ENCODE results near the gene ESPN.

Gene ESPN

DNA sequence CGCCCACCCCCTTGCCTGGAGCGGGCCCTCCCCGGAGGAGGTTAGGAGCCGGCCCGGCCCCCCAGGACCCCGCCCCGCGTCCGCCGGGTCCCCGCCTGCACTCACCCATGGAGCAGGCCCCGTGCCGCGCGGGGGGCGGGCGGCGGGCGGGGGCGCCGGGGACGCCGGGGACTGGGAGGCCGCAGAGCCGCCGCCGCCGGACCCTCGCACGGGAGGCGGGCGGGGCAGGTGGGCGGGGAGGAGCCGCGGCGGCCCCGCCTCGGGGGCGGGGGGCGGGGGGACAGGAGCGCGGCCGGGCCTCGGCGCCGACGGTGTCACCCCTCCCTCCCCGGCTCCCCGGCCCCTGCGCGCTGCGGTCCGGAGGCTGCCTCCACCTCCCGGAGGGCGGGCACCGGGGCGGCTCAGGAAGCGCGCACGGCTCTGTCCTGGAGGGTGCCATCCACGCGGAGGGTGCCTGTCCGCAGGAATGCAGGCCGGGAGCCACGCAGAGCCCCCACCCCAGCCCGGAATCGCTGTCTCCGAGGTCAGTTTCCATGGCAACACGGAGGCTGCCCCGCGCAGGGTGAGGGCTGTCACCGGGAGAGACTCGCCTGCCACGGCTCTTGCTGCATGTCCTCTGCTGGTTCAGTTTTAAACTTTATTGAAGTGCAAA is 72.8 kb downstream of the ESPN start:
- DNase-seq (ENCODE audit: low read depth in 2 of 2) = no peak

DNA sequence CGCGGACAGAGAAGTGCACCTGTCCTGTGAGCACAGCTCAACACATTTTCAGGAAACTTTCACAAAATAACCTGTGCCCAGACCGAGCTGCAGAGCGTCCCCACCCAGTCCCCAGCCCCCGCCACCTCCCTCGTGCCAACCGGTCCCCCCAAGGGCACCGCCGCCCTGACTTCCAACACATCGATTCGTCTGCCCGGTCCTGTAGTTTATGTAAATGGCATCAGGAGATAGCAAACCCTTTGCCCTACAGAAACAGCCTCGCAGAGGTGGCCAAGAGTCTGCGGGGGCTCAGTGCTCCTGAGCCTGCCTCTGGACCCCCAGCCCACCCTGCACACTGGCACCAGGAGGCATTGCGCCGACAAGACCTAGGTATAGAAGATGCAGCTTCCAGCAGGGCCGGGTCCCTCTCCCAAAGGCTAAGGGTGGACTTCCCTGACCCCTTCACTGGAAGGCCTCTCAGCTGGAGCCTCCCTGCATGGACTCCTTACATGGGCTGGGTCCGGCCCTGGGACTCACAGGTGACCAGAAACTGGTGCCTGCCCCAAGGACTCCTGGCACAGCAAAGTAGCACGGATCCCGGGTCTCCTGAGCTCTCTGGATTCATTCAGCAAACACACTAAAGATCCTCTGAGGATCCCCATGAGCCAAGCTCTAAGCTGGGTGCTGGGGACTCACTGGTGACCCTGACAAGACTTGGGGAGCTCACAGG is 73.4 kb downstream of the ESPN start:
- no peak for DNase-seq (ENCODE audit: low read depth in 2 of 2)

GRCh38 chr1:6498576-6499111 is 74.1 kb downstream of the ESPN start:
- DNase-seq (ENCODE audit: low read depth in 2 of 2) = no peak

- DNase-seq (ENCODE audit: low read depth in 2 of 2) = no peak
These were observed 74.7 kb downstream of the ESPN start for GRCh38 chr1:6499296-6499695.

DNA sequence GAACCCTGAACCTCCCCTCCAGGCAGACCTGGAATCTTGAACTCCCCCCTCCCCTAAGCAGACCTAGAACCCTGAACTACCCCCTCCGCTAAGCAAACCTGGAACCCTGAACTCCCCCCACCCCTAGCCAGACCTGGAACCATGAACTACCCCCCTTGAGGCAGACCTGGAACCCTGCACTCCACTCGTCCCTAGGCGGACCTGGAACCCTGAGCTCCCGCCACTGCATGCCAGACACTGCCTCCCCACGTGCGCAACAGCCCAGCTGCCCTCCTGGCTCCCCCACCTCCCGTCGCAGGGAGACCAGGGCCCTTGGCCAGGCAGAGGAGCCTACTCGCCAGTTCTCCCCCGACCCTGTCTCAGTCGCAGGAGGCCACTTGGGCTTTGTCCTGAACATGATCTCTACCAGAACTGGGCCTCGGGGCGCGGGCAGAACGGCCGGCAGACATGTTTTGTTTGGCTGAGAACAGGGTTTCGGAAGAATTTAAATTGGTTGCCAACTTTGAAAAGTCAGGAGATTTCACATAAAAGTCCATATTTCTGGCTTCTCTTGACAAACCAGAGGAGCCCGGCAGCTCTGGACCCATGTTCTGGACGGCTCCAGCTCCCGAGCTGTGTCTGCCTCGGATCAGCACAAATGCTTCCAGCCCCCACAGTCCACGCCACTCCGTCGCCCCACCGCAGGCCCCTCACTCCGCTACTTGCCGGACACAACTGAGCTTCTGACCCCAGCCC is 76.1 kb downstream of the ESPN start:
- DNase-seq (ENCODE audit: low read depth in 2 of 2) = no peak

- no peak for DNase-seq (ENCODE audit: low read depth in 2 of 2)
These were observed 76.8 kb downstream of the ESPN start for GRCh38 chr1:6501279-6501813.

DNA sequence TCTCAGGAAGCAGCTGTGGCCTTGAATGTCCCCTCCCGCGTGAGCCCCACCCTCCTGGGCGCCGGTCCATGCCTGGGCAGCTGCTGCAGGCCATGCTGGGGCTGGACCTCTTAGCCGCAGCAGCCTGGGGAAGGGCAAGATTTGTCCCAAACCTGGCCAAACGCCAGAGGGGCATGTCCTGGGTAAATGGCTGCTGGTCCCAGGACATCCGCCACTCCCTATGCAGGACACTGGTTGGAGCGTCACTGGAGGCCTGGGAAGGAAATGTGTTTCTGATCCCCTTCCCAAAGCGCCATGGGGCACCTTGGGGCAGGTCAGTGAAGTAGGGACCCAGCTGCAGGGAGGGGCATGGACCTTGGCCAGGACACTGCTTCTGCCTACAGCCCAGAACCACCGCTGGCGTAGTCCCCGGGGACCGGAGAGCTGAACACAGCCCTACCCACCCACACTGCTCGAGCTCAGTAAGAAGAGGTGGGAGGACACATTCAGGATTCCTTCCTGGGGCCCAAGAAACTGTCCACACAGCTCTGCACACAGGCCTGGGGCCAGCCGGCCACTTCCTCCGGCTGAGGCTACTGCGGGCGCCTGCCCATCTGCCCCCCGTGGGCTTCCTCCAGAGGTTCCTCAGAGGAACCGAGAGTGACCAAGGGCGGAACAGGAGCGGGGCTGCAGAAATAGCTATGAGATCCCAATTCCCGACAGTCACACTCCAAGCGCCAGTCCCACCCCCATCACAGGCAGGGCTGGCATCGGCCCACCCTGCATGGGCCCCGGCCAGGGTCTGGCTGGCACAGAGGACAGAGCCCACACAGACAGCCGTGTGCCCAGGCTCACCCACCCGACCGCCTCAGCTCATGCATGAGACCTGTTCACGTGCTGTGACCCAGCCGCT is 77.7 kb downstream of the ESPN start:
- no peak for DNase-seq (ENCODE audit: low read depth in 2 of 2)

GRCh38 chr1:6503884-6504602 is 79.5 kb downstream of the ESPN start:
- DNase-seq (ENCODE audit: low read depth in 2 of 2) = no peak

DNA sequence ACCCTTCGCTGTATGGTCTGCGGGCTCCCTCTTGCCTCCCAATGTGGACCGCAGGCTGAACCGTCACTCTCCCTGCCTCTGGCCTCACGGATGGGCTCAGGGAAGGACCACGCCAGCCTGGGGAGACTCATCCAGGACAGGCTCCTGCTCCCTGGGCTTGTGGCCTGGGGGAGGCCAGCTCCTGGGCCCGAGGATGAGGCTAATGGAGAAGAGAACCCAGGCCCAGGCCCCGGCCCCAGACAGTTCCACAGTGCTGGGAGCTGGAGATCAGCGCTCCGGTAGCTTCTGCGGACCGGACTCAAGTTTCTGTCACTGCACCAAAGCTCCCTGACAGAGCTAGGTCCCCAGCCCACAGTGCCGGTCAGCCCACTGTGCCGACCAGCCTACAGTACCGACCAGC is 80.3 kb downstream of the ESPN start:
- no peak for DNase-seq (ENCODE audit: low read depth in 2 of 2)

DNA sequence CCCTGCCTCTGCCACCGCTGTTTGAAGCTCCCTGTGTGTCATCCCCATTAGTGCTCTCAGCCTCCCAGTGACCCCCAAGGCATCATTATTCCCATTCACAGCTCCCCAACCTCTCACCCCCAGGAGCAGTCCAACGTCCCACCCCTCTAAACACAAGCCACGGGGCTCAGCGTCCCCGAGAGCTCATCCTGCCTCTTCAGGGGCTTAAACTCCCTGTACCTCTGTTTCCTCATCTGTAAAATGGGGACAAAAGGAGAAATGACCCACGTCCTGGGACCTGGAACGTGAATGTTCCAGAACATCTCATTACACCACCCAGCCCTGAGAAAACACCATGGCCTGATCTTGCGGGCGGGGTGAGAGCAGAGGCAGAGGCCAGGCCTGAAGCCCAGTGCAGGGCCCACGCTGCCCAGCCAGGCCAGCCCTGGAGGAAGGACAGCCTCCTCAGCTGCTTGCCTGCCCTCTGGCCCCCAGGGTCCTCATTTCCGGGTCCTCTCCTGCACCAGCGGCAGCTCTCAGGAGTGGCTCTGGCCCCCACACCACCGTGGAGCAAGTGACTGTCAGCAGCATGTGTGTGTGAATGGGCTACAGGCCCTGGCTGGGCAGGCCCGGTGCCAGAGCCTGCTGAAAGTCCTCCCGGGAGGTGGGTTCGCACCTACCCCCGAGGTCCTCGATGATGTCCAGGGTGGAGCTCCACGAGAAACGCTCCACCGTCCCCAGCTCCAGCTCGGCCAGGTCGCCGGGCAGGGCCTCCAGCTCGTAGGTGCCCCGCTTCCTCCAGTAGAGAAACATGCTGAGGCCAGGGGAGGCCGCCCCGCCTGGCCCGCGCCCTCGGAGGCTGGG is 81.0 kb downstream of the ESPN start:
- no peak for DNase-seq (ENCODE audit: low read depth in 2 of 2)

DNA sequence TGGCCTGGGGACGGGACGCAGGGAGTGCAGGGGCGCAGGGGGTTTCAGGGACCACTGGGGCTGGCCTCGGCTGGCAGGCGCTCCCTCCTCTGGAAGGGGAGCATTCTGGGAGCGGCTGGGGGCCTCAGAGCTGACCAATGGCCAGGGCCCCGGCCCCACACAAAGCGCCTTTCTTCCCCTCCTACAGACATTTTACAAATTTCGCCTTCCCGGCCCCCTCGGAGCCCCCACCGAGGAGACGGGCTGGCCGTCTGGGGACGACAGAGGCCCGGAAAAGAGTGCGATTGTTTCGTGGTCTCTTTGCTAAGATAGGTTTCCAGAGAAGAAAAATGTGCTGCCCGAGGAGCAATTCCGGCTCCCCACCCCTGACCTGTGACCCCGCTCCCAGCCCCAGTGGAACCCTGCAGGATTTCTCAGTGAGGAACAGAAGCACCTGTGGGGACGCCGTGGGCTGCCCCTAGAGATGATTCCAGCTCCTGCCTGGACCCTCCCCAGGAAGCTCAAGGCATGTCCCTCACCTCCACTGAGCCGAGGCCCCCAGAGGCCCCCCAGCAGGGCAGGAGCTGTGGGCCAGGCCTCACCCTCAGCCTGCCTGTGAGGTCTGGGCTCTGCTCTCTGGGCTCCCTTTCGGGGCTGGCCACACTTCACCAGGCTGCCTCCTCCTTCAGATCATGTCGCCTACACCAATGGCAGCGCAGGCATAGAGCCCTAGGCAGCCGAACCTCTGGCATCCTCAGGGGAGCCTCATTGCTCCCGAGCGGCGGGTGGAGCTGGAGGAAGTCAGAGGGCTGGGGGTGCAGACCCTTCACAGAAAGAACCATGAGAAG is 81.8 kb downstream of the ESPN start:
- DNase-seq (ENCODE audit: low read depth in 2 of 2) = no peak

- DNase-seq (ENCODE audit: low read depth in 2 of 2) = no peak
These were observed 82.5 kb downstream of the ESPN start for GRCh38 chr1:6507037-6507428.

GRCh38 chr1:6507461-6507911 is 82.9 kb downstream of the ESPN start:
- DNase-seq (ENCODE audit: low read depth in 2 of 2) = no peak

DNA sequence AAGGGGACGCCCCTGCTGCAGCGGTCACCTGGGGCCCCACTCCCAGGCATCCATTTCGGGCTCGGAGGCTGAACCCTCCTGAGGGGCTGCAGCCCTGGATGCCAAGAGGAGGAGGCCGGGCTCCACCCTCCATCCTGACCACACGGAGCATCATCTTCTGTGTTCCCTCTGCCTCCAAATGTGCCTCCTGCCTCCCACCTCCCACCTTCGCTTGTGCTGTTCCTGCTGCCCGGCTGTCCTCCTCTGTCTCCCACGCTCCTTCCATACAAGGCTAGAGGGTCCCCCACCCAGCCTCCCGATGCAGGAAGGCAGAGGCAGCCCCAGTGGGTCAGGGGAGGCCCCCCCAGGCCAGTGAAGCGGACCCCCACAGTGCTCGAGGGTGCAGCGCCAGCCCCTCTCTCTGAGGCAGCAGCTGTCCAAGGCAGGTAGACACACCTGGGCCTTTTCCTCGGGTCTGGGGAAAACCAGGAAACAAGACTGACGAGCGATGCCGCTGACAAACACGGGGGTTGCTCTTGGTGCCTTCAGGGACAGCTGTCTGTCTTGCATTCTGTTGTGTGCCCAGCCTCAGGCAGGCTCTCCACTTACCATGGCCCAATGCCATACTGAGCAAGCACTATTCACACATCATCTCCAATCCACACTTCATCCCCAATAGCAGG is 83.7 kb downstream of the ESPN start:
- DNase-seq (ENCODE audit: low read depth in 2 of 2) = no peak

GRCh38 chr1:6508816-6509189 is 84.2 kb downstream of the ESPN start:
- no peak for DNase-seq (ENCODE audit: low read depth in 2 of 2)

GRCh38 chr1:6509220-6509918 is 84.8 kb downstream of the ESPN start:
- no peak for DNase-seq (ENCODE audit: low read depth in 2 of 2)

- no peak for DNase-seq (ENCODE audit: low read depth in 2 of 2)
These were observed 85.3 kb downstream of the ESPN start for GRCh38 chr1:6509919-6510291.

GRCh38 chr1:6510493-6510892 is 85.9 kb downstream of the ESPN start:
- no peak for DNase-seq (ENCODE audit: low read depth in 2 of 2)

All from stimulated activated CD8-positive, alpha-beta memory T cell treated with anti-CD3 and anti-CD28 coated beads, Interleukin-2, amount 100 ng/mL, for 48 hours (primary cell).